Stomach (tissue), 9 donors: ENCODE results near the gene GRB14. TPM values are rescaled to one million over a fixed set of nuclear protein-coding genes. Genes with fewer than 3 reads are reported as not detected.
"Not testable (repeated sequence)": the region's sequence is repeated elsewhere in the genome, so short reads cannot be mapped to it uniquely, and the experiment has no call there.

Experiments used
- DNase-seq, 2 donors: peaks; one replicate each; pipeline versions ENCODE4 v3.0.0 to v3.0.0-alpha.2; 2013 to 2019
- H3K27ac ChIP-seq, 5 donors: fragments of 200-600 bp in 4 of 5; sonication (generic) in 4 of 5; one replicate each; pipeline ENCODE4 v1.5.1; 2013 to 2019; ENCODE audit warnings: mild to moderate bottlenecking in 1 of 5, moderate library complexity in 1 of 5
- H3K27me3 ChIP-seq, 3 donors: fragments of 200-600 bp; sonication (generic); one replicate each; pipeline ENCODE4 v1.5.1; 2017 to 2019; ENCODE audit warnings: mixed run types in 1 of 3
- H3K36me3 ChIP-seq, 4 donors: fragments of 200-600 bp; sonication (generic); 1 replicate in 3 of 4; 2 replicates in 1 of 4; pipeline ENCODE4 v1.5.1; 2016 to 2019
- H3K4me1 ChIP-seq, 4 donors: fragments of 200-600 bp; sonication (generic); one replicate each; pipeline ENCODE4 v1.5.1; 2016 to 2019
- H3K4me3 ChIP-seq, 4 donors: fragments of 200-600 bp; sonication (generic) in 3 of 4; one replicate each; pipeline ENCODE4 v1.5.1; 2016 to 2019; ENCODE audit warnings: mild to moderate bottlenecking in 1 of 4
- H3K9me3 ChIP-seq, 4 donors: fragments of 200-600 bp; sonication (generic); one replicate each; pipeline ENCODE4 v1.5.1; 2016 to 2019
- CTCF ChIP-seq, 7 experiments: fragments of 450-650 bp in 4 of 7; fragments of 200-600 bp in 3 of 7; sonication (generic) in 3 of 7; IDR thresholded peaks; one replicate each; pipeline ENCODE4 v1.5.1; 2016 to 2019; ENCODE audit warnings: antibody characterized with exemption in 7 of 7, control low read depth in 2 of 7, mild to moderate bottlenecking in 1 of 7
- EP300 ChIP-seq: sonication (generic); formaldehyde crosslinking; IDR thresholded peaks from one replicate; pipeline ENCODE4 v1.6.1; 2017; ENCODE audit warnings: antibody characterized with exemption
- POLR2A ChIP-seq, 4 donors: fragments of 450-650 bp; IDR thresholded peaks; one replicate each; pipeline ENCODE4 v1.6.1; 2016; ENCODE audit warnings: antibody characterized with exemption in 4 of 4, control low read depth in 2 of 4, mild to moderate bottlenecking in 1 of 4, moderate library complexity in 1 of 4
- POLR2AphosphoS5 ChIP-seq, 3 donors: sonication (generic); formaldehyde crosslinking; IDR thresholded peaks; one replicate each; pipeline ENCODE4 v1.6.1; 2016; ENCODE audit warnings: antibody characterized with exemption in 3 of 3
- WGBS, 5 donors: extraction: QIAGEN DNeasy Blood & Tissue Kit in 3 of 5; methylation state at CpG; one replicate each; pipeline versions ENCODE4 v1.1.5 to v1.1.7; 2013 to 2018; 5-methylcytosine and 5-hydroxymethylcytosine counted together
- intact Hi-C: fragments of 100-400 bp; cut with DNase I; formaldehyde crosslinking; loops from one replicate; pipeline ENCODE4 v1.15.1; 2023; ENCODE audit warnings: low total_unique reads
- polyA plus RNA-seq, 3 donors: library from polyadenylated mRNA; stranded (reverse); fragments of 200-250 nt; gene quantifications; one replicate each; pipeline ENCODE4 v1.2.3, GENCODE V29; 2013
- total RNA-seq, 5 donors: library from RNA; depleted of rRNA; stranded (reverse); fragments of >200 nt; gene quantifications; one replicate each; pipeline versions ENCODE4 v1.1.0 to v1.2.3, GENCODE V29; 2014 to 2016
- donor health status: healthy with polysubstance abuse.
- donor health status: Bipolar disorder and iron deficiency.
- donor health status: healthy.

GRB14 gene
- total and polyA plus RNA-seq, 8 donors: 0.62 to 32.7 (median 3.3) TPM; not detected in 2

- no peaks in the 10 kb centered on the region for H3K4me1 ChIP-seq
- no peak for DNase-seq
- WGBS, 5 donors: 66 to 92% (median 85%) methylated on average over 2 of the region's 2 CpGs
- no peak overlapping the region for H3K27ac ChIP-seq
- H3K9me3 ChIP-seq: no peaks in the 10 kb centered on the region
- no peaks in the 10 kb centered on the region for H3K36me3 ChIP-seq
- H3K27me3 ChIP-seq: no peaks in the 10 kb centered on the region
- TF ChIP-seq POLR2A (IDR thresholded peaks at IDR 0.05) (no peak), EP300 (no peak), CTCF (IDR thresholded peaks at IDR 0.05) (no peak), POLR2AphosphoS5 (IDR thresholded peaks at IDR 0.05) (no peak)
- no peak overlapping the region for H3K4me3 ChIP-seq
- intact Hi-C loops: no loop called here
Observed at GRCh38 chr2:164478205-164478604, 143.1 kb downstream of the GRB14 start.

GRCh38 chr2:164474873-164475272 lies 146.4 kb downstream of the GRB14 start:
- no peaks in the 10 kb centered on the region for H3K36me3 ChIP-seq
- DNase-seq: no peak
- H3K9me3 ChIP-seq: no peaks in the 10 kb centered on the region
- no peak overlapping the region for H3K27ac ChIP-seq
- no peaks in the 10 kb centered on the region for H3K27me3 ChIP-seq
- no peaks in the 10 kb centered on the region for H3K4me1 ChIP-seq
- no peak for TF ChIP-seq CTCF (IDR thresholded peaks at IDR 0.05)
- intact Hi-C loops: no loop called here
- H3K4me3 ChIP-seq: no peak overlapping the region

- Histone ChIP-seq H3K27ac (no peak overlapping the region), H3K9me3 (no peaks in the 10 kb centered on the region), H3K4me3 (no peak overlapping the region), H3K36me3 (no peaks in the 10 kb centered on the region), H3K27me3 (no peaks in the 10 kb centered on the region), H3K4me1 (no peaks in the 10 kb centered on the region)
- TF ChIP-seq POLR2A (IDR thresholded peaks at IDR 0.05) (no peak), CTCF (IDR thresholded peaks at IDR 0.05) (no peak), POLR2AphosphoS5 (IDR thresholded peaks at IDR 0.05) (no peak), EP300 (no peak)
- 70 to 85% (median 77%) methylated on average over 1 of the region's 1 CpG for WGBS, 5 donors
- intact Hi-C loops: no loop called here
- no peak for DNase-seq
Observed at GRCh38 chr2:164473021-164473420, 148.3 kb downstream of the GRB14 start.

- H3K9me3 ChIP-seq, H3K27me3 ChIP-seq, DNase-seq, H3K4me3 ChIP-seq, intact Hi-C loops, H3K36me3 ChIP-seq, H3K4me1 ChIP-seq, H3K27ac ChIP-seq: not testable (repeated sequence)
- whole genome bisulfite sequencing, 5 donors: 83 to 96% (median 85%) methylated on average over 2 of the region's 2 CpGs
Observed at GRCh38 chr2:164465047-164465446, 156.2 kb downstream of the GRB14 start.

- Histone ChIP-seq H3K4me1 (no peaks in the 10 kb centered on the region), H3K27me3 (no peaks in the 10 kb centered on the region), H3K27ac (no peak overlapping the region), H3K9me3 (no peaks in the 10 kb centered on the region), H3K4me3 (no peak overlapping the region), H3K36me3 (no peaks in the 10 kb centered on the region)
- intact Hi-C loops: no loop called here
- no peak for DNase-seq
- WGBS, 5 donors: 74 to 88% (median 86%) methylated on average over 5 of the region's 5 CpGs
- TF ChIP-seq CTCF (IDR thresholded peaks at IDR 0.05) (no peak), POLR2AphosphoS5 (IDR thresholded peaks at IDR 0.05) (no peak), EP300 (no peak), POLR2A (IDR thresholded peaks at IDR 0.05) (no peak)
Observed at GRCh38 chr2:164464376-164464775, 156.9 kb downstream of the GRB14 start.
